ENCODE results near the gene SLX9.

- TF ChIP-seq CTCF (conservative IDR thresholded peaks at IDR 0.05): peak; percentile 89
- peak; percentile 66; the same call in 1 of the 2 replicates for TF ChIP-seq ZFX (IDR thresholded peaks at IDR 0.05)
These were observed 28.3 kb upstream of the SLX9 start for GRCh38 chr21:44911384-44912157.

Measured in C4-2B (cell line).